ENCODE results near the gene WDR90.

Gene WDR90

GRCh38 chr16:648781-649589 is at the start of gene WDR90:
WDR90 (plus strand) TSS chr16:649365; CDS start chr16:649417, 52 bp downstream.
- DNase-seq = peak; percentile 77

DNA sequence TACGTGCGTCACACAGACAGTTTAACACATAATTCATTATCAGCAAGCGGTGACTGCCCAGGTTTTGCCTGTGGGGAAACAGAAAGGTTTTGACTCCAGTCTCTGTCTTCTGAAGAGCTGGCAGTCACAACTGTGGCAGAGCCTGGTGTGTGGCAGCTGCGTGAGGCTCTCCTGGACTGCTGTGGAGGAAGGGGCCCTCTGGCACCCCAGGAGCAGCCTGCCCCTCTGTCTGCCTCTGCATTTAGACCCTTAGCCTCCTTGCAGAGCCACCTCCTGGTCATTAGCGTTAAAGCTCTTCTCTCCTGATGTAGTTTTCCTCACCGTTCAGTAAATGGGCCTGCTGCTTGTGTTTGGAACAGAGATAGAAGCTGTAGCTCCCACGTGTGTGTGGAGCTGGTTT is 48.4 kb upstream of the WDR90 start:
- DNase-seq = no peak

DNA sequence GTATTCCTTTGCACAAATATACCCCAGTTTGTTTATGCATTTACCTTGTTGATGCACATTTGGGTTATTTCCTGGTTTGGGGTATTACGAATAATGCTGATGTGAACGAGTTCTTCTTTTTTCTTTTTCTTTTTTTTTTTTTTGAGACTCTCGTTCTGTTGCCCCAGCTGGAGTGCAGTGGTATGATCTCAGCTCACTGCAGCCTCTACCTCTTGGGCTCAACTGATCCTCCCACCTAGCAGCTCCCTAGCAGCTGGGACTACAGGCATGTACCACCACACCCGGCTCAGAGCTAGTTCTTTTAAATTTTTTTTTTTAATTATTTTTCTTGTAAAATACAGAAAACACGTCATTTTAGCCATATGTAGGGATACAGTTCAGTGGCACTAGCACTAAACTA is 45.2 kb upstream of the WDR90 start:
- DNase-seq = no peak

- DNase-seq = no peak
Observed at GRCh38 chr16:606656-607307, 42.4 kb upstream of the WDR90 start.

DNA sequence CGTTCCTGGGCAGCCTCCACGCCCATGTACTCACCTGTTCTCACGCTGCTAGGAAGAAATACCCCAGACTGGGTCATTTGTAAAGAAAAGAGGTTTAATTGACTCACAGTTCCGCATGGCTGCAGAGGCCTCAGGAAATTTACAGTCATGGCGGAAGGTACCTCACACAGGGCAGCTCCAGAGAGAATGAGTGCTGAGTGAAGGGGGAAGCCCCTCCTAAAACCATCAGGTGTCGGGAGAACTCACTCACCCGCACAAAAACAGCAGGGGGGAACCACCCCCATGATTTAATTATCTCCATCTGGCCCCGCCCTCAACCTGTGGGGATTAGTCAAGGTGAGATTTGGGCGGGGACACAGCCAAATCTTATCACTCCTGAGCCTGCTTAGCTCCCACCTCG is 41.1 kb upstream of the WDR90 start:
- DNase-seq = no peak

DNA sequence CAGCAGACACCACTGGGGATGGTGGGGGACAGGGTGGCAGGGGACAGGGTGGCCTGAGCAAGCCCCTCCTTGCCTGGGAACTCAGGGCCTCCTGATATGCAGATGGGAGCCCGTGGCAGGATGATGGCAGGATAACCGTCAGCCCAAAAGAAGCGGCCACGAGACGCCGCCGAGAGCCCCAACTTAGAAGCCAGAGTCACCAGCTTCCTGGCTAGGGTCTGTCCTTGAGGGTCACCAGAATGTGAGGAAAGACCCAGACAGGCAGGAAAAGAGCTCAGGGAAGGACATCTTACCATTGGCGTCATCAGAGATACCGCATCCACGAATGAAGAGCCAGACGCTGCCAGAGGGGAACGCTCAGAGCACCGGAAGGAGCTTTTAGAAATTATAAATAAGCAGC is 39.8 kb upstream of the WDR90 start:
- DNase-seq = no peak

- no peak for DNase-seq
Observed at GRCh38 chr16:609984-610383, 39.2 kb upstream of the WDR90 start.

DNA sequence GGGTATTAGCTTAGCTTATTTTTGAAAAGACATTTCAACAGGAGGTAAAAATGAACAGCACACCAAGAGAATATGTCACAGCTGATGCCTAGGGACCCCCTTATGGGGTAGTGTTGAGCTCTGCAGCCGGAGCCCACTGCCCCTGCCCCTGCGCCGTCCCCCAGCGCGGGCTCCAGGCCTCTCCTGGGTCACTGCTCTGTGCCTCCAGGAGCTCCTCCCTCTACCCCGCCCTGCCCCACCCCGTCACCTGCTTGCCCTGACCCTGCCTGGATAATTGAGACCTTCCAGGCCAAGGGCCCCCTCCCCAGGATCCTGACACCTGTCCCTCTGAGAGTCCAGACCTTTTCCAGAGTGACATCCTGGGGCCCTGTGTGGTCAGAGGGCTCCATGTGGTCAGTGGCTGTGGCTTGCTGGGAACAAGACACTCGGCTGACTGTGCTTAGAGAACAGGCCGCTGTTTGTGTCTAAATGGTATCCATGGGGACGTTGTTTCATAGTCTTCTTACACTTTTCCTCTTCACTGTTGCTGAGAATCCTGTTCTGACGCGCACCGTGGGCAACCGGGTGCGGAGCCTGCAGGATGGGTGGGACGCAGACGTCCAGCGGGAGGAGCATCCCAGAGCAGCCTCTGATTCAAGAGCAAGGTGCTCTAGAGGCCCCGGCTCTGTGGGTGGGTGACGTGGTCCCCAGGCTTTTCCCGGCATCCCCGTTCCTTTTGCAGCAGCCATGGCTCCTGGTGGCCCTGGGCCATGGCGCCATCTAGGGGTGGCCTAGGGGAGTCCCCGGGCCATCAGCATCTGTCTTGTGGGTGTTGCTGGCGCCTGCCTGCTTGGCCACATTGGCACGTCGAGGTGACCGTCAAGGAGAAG is 38.4 kb upstream of the WDR90 start:
- DNase-seq = no peak

DNA sequence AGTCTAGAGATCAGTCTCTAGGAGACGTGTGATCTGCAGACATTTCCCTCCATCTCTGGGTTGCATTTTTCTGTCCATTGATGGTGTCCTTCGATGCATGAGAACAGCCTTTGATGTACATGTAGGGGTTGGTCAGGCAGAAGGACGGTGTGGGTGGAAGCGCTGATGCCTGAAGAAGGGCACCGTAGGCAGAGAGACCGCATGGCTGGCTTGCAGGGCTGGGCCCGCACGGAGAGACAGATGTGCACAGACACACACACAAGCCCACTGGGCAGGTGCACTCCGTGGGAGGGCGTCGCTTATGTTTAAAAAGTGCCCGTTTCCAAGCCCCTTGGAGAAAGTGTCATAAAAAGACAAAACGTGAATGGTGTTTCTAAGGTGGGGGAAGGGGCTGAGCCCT is 34.0 kb upstream of the WDR90 start:
- no peak for DNase-seq

GRCh38 chr16:616733-617586 is 32.2 kb upstream of the WDR90 start:
- no peak for DNase-seq

DNA sequence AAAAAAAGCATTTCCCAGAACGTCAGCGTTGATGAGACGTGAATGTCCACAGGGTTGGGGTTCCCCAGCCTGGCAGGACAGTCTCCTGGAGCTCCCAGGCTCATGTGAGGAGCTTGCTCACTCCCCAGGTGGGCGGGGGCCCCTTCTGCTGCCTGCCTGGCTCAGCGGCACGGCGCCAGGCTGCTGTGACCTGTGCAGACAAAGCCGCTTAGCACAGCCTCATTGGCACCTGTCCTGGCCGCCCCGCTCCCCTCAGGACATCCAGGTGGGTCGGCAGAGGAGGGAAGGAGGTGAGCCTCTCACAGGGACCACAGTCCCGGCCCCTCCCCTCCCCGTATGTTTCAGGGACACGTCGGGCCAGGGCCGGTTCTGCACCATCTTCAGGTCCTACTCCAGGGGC is 31.3 kb upstream of the WDR90 start:
- DNase-seq = no peak

GRCh38 chr16:619476-620100 is 29.6 kb upstream of the WDR90 start:
- DNase-seq = no peak

DNA sequence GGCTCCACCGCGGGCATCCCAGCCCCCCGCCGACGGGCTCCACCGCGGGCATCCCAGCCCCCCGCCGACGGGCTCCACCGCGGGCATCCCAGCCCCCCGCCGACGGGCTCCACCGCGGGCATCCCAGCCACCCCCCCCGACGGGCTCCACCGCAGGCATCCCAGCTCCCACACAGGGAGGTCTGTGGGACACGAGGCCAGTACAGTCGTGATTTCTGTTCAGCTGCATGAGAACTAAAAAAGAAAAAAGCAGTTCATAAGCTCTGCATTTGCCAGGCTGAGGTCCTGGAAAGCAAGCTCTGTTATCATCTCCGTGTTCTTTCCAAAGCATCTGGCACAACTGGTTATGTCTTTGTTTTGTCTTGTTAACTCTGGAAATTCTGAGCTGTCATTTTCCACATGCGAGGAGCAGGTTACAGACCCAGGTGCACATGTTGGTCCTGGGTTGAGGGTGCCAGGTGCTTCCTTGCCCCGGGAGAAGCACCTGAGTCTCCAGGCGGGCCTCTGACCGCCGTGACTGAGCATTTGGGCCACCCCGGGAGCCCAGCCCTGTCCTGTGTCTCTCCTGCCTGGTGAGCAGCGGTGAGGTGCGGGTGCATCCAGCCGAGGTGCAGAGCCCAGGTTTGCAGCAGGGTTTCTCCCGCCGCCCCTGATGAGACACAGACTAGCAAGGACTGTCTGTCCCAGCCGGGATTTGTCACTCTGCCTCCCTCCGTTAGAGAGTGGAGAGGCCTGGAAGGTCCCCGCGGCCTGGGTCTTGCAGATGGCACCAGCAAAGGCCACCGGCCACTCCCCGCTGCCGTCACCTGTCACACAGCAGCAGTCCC is 28.3 kb upstream of the WDR90 start:
- DNase-seq = no peak

- no peak for DNase-seq
Observed at GRCh38 chr16:621526-622105, 27.5 kb upstream of the WDR90 start.

GRCh38 chr16:622920-623280 is 26.3 kb upstream of the WDR90 start:
- DNase-seq = no peak

GRCh38 chr16:624526-625070 is 24.6 kb upstream of the WDR90 start:
- DNase-seq = no peak

- DNase-seq = no peak
Observed at GRCh38 chr16:625117-625976, 23.8 kb upstream of the WDR90 start.

- no peak for DNase-seq
Observed at GRCh38 chr16:625977-626765, 23.0 kb upstream of the WDR90 start.
